Karpas-422 (cell line): ENCODE results near the gene GDF2. TPM values are rescaled to one million over a fixed set of nuclear protein-coding genes. Genes with fewer than 3 reads are reported as not detected.

ENCODE experiments used
- DNase-seq: peaks from one replicate; pipeline ENCODE4 v3.0.0-alpha.2; 2015
- H2AFZ ChIP-seq: fragments of 200-600 bp; sonication (generic); 2 replicates; pipeline ENCODE4 v1.6.1; 2014; ENCODE audit warnings: antibody characterized with exemption, low read length, mixed read lengths
- H3K27ac ChIP-seq: fragments of 200-600 bp; sonication (generic); 2 replicates; pipeline ENCODE4 v1.5.1; 2014; ENCODE audit warnings: mild to moderate bottlenecking, low read length, moderate library complexity
- H3K27me3 ChIP-seq: fragments of 200-600 bp; sonication (generic); 2 replicates; pipeline ENCODE4 v1.6.1; 2014; ENCODE audit warnings: low read length, mixed read lengths
- H3K36me3 ChIP-seq: fragments of 200-600 bp; sonication (generic); 2 replicates; pipeline ENCODE4 v1.6.1; 2014; ENCODE audit warnings: low read length, mixed read lengths; ENCODE audit not compliant: insufficient read depth
- H3K4me1 ChIP-seq: fragments of 200-600 bp; sonication (generic); 2 replicates; pipeline ENCODE4 v1.6.1; 2014; ENCODE audit warnings: mild to moderate bottlenecking, low read length, mixed read lengths
- H3K4me2 ChIP-seq: fragments of 200-600 bp; sonication (generic); 2 replicates; pipeline ENCODE4 v1.6.1; 2014; ENCODE audit warnings: low read length, low read depth, mild to moderate bottlenecking; ENCODE audit not compliant: poor library complexity, severe bottlenecking
- H3K4me3 ChIP-seq: fragments of 200-600 bp; sonication (generic); 2 replicates; pipeline ENCODE4 v1.5.1; 2014; ENCODE audit warnings: mild to moderate bottlenecking, antibody characterized with exemption, low read length, mixed read lengths
- H3K79me2 ChIP-seq: fragments of 200-600 bp; sonication (generic); 2 replicates; pipeline ENCODE4 v1.6.1; 2014; ENCODE audit warnings: mild to moderate bottlenecking, low read length, mixed read lengths
- H3K9ac ChIP-seq: fragments of 200-600 bp; sonication (generic); 2 replicates; pipeline ENCODE4 v1.6.0; 2014; ENCODE audit warnings: low read length
- H3K9me2 ChIP-seq: fragments of 200-600 bp; sonication (generic), shearing (Covaris generic); replicated peaks from 2 replicates; pipeline ENCODE4 v1.6.0; 2014; ENCODE audit warnings: mild to moderate bottlenecking, low read length, moderate library complexity; ENCODE audit not compliant: insufficient read depth
- H3K9me3 ChIP-seq: fragments of 300-700, 200-600 bp; sonication (generic); 2 replicates; pipeline ENCODE4 v1.6.1; 2014; ENCODE audit warnings: low read length, mixed read lengths
- H4K20me1 ChIP-seq: fragments of 200-600 bp; sonication (generic); 2 replicates; pipeline ENCODE4 v1.6.1; 2014; ENCODE audit warnings: mild to moderate bottlenecking, antibody characterized with exemption, low read length, low read depth; ENCODE audit not compliant: insufficient read depth
- total RNA-seq: library from RNA; depleted of rRNA; stranded (reverse); fragments of >200 nt; shearing (Covaris generic); gene quantifications from 2 replicates; pipeline ENCODE4 v1.2.3, GENCODE V29; 2014; ENCODE audit warnings: low replicate concordance

The GDF2 gene
- total RNA-seq, 1 experiment from 2014 or later = not detected

DNA sequence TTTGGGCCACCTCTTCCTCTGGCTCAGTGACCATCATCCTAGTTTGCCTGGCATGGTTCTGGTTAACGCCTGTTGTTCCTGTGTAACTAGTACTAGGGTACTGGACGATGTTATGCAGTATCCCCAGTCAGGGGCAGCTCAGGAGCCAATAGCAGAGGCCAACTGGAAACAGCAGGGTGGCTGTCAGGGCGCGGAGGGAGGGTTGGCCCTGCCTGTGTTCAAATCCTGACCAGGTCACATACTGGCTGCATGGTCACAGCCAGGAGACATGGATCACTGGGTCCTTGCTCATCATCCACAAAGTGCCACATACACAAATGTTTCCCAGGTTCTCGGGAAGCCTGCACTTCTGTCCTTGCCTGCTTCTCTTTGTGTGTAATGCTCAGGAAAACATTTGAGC is 13.7 kb downstream of the GDF2 start:
- Histone ChIP-seq H3K27me3 (no peaks in the 10 kb centered on the region), H3K9me2 (no peaks in the 10 kb centered on the region), H3K79me2 (no peaks in the 10 kb centered on the region), H3K9me3 (no peaks in the 10 kb centered on the region), H3K36me3 (no peaks in the 10 kb centered on the region), H4K20me1 (no peaks in the 10 kb centered on the region), H2AFZ (no peak overlapping the region), H3K4me3 (no peak overlapping the region), H3K4me2 (no peak overlapping the region), H3K9ac (no peak overlapping the region), H3K4me1 (peaks cover 4% of the 10 kb centered on the region; the same call in 1 of the 2 replicates), H3K27ac (no peak overlapping the region)
- DNase-seq = no peak

DNA sequence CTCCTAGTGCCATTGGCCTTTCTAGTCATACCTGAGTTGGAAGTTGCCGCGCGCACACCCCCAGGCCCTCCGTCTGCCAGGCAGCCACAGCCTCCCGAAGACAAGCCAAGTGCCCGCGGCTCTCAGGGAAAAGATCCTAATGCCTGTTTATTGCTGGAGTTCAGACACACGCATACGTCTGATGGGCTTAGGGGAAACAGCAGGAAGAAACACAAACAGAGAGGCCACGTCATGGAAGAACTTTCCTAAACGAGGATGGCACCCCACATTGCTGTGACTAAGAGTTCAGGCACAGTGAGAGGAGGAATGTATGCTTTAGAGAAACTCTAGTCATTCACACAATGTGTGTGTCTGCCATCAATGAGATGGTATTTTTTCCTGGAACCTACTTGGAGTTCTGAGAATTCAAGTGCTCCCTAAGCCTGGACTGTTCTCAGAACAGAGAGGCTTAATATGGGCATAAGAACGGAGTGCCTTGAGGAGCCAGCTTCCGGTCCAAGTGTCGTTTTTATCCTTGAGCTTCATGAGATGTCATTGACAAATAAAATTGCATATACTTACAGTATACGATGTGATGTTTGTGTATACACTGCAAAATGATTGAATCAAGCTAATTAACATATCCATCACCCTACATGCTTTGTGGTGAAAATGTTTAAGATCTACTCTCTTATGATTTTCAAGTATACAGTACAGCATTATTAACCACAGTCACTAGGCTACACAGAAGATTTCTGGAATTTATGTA is 14.3 kb downstream of the GDF2 start:
- H3K9ac ChIP-seq = no peak overlapping the region
- H3K27ac ChIP-seq = no peak overlapping the region
- no peaks in the 10 kb centered on the region for H3K9me2 ChIP-seq

DNA sequence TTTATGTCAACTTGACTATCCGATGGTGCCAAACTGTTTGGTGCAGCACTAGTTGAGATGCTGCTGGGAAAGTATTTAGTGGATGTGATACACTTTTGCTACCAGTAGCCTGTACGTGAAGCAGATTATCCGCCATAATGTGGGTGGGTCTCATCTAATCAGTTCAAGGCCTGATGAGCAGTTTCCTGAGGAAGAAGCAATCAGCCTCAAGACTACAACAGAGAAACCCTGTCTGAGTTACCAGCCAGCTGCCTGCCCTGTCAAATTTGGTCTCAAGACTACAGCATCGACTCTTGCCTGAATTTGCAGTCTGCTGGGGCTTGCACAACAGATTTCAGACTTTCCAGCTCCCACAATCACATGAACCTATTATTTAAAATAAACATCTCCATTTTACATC is 15.1 kb downstream of the GDF2 start:
- H3K79me2 ChIP-seq = no peaks in the 10 kb centered on the region
- no peak for DNase-seq
- H3K9ac ChIP-seq = no peak overlapping the region
- H3K9me3 ChIP-seq = no peaks in the 10 kb centered on the region
- no peaks in the 10 kb centered on the region for H4K20me1 ChIP-seq
- no peak overlapping the region for H2AFZ ChIP-seq
- H3K9me2 ChIP-seq = no peaks in the 10 kb centered on the region
- no peak overlapping the region for H3K27ac ChIP-seq
- no peaks in the 10 kb centered on the region for H3K27me3 ChIP-seq
- no peak overlapping the region for H3K4me2 ChIP-seq
- H3K4me3 ChIP-seq = no peak overlapping the region
- peaks cover 4% of the 10 kb centered on the region; the same call in 1 of the 2 replicates for H3K4me1 ChIP-seq
- no peaks in the 10 kb centered on the region for H3K36me3 ChIP-seq

More for the DNA sequence above, 14.3 kb downstream of the GDF2 start:
- Histone ChIP-seq H3K4me2 (no peak overlapping the region), H2AFZ (no peak overlapping the region), H3K9me3 (no peaks in the 10 kb centered on the region), H3K4me1 (peaks cover 4% of the 10 kb centered on the region; the same call in 1 of the 2 replicates), H3K36me3 (no peaks in the 10 kb centered on the region), H3K4me3 (no peak overlapping the region), H3K27me3 (no peaks in the 10 kb centered on the region), H4K20me1 (no peaks in the 10 kb centered on the region), H3K79me2 (no peaks in the 10 kb centered on the region)
- no peak for DNase-seq

DNA sequence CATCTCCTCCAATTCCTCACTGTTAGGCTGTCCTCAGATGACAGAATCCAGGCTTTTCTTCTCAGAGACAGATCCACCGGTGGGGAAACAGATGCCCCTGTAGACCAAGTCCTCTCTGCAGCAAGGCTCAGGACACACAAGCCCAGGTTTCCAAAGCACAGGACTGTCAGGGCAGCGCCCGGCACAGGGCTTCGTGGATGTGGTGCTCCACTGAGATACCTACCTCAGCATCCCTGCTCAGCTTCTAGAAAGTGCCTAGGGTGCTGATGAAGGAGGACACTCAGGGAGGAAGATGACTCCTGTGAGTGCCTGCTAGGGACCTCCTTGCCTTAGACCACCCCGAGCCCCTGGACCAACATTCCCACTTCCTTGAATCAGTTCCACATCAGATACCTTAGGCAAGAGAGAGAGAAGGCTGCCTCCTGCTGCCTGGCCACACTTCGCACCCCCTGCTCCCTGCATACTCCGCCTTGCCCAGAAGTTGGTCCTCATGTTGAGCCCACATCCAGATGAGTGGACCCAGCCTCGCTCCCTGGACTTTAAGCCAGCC is 17.0 kb downstream of the GDF2 start:
- Histone ChIP-seq H4K20me1 (no peaks in the 10 kb centered on the region), H3K4me3 (no peak overlapping the region), H2AFZ (no peak overlapping the region), H3K9me3 (no peaks in the 10 kb centered on the region), H3K9me2 (no peaks in the 10 kb centered on the region), H3K27ac (no peak overlapping the region), H3K9ac (no peak overlapping the region), H3K36me3 (no peaks in the 10 kb centered on the region), H3K4me2 (no peak overlapping the region), H3K4me1 (peaks cover 4% of the 10 kb centered on the region; the same call in 1 of the 2 replicates), H3K79me2 (no peaks in the 10 kb centered on the region), H3K27me3 (no peaks in the 10 kb centered on the region)
- no peak for DNase-seq

DNA sequence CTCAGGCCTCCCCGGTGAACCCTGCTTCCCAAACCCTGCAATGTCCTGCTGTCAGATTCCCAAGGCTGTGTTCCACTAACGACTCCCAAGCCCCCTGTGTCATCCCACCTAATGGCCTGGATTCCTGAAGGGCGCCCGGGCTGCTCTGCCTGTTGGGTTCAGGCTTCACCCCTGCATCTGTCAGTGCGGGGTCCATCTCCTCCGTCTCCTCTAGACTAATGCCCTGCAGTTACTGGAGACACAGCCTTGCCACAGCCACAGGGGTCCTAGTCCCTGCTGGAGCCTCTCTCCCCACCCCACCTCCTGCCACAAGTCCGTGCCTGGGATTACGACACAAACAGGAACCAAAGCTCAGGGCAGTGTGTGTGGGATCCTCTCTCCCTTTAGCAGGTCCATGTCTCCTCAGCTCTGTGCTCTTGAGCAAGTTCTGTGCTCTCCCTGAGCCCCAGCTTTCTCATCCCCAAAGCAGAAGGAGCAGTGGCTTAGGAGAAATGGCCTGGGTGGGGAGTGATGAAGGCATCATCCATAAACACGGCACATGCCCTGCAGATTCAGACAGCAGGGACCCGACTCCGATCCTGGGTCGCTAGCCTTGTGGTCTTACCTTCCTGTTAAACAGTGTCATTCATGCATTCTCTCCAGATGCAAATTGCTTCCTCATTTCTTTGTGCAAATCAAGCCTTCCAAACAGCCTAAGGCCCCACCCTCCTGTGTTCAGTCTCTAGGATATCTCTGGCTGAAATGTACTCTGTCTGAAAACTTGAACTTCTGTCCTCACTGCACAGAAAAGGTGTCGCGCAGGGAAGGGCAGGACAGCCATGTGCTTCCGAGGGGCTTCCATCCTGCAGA is 17.7 kb downstream of the GDF2 start:
- Histone ChIP-seq H3K4me1 (peaks cover 4% of the 10 kb centered on the region; the same call in 1 of the 2 replicates), H3K4me2 (no peak overlapping the region), H4K20me1 (no peaks in the 10 kb centered on the region), H3K4me3 (no peak overlapping the region), H3K27ac (no peak overlapping the region), H3K36me3 (no peaks in the 10 kb centered on the region), H2AFZ (no peak overlapping the region), H3K27me3 (no peaks in the 10 kb centered on the region), H3K9ac (no peak overlapping the region), H3K79me2 (no peaks in the 10 kb centered on the region), H3K9me3 (no peaks in the 10 kb centered on the region), H3K9me2 (no peaks in the 10 kb centered on the region)
- DNase-seq = no peak

DNA sequence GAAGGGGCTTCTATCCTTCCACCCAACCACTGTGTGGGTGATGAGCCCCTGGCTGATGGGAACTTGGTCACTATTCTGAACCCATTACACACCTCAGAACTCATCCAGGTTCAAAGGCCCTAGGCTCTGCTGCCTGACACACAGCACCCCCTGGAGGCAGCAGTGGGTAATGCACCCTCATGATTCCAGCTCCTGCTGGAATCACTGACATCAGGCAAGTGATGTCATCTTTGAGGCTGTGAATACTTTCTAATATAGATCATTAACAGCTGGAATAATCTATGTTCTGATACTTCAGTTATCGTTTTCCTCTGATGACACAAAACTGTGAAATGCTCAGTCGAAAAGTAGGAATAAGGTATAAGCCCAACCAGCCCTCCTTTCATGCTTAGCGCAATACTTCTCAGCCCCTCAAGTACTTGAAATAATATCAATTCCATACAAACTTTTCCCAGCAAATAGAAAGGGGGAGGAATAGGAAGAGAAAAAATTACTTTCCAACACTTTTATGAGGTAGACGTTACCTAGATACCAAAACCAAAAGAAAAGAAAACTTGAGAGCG is 18.4 kb downstream of the GDF2 start:
- Histone ChIP-seq H3K9me3 (no peaks in the 10 kb centered on the region), H3K79me2 (no peaks in the 10 kb centered on the region), H3K4me2 (no peak overlapping the region)

DNA sequence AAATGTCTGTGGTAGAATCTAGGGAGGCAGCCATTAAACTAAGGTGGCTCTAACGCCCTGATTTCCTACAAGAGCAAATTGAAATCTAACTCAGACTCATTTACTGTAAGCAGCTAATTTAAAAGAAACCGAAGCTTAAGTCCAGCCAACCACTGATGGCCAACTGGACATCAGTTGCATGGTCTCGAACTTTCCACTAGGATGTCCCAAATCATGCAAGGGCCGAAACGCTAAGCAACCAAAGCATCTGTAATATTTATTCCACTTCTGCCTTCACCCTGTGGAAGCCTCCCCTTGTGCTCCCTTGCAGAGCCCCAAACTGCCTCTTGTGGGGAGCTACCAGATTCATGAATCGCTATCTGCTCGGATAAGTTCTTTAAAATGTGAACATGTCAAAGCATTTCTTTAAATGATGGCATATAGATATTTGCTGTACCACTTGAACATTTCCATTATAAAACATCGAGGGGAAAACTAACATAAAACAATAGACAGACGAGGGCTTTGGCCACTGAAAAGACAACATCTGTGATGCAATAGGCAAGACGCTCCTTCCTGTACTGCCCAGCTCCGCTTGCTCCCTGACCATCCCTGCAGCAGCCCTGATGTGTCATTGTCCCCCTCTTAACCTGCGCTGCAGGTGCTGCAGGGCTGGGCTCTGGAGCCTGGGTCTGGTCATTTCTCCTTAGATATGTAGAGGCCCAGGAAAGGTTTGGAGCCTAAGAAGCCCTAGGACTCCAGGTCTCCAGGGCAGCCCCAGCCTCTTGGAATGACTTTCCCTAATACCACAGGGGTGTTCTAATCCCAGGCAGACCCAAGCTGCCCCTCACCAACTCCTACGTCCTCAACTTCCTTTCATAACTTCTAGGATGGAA is 23.0 kb downstream of the GDF2 start:
- DNase-seq = no peak

More for the DNA sequence above, 18.4 kb downstream of the GDF2 start:
- H3K4me1 ChIP-seq = peaks cover 4% of the 10 kb centered on the region; the same call in 1 of the 2 replicates
- no peaks in the 10 kb centered on the region for H3K36me3 ChIP-seq
- H3K9ac ChIP-seq = no peak overlapping the region
- H3K27ac ChIP-seq = no peak overlapping the region
- peak; percentile 79 for DNase-seq
- no peak overlapping the region for H3K4me3 ChIP-seq
- H4K20me1 ChIP-seq = no peaks in the 10 kb centered on the region
- no peak overlapping the region for H2AFZ ChIP-seq
- no peaks in the 10 kb centered on the region for H3K27me3 ChIP-seq
- no peaks in the 10 kb centered on the region for H3K9me2 ChIP-seq

More for the DNA sequence above, 23.0 kb downstream of the GDF2 start:
- Histone ChIP-seq H4K20me1 (no peaks in the 10 kb centered on the region), H2AFZ (no peak overlapping the region), H3K4me2 (no peak overlapping the region), H3K79me2 (no peaks in the 10 kb centered on the region), H3K9me2 (no peaks in the 10 kb centered on the region), H3K4me1 (peaks cover 2% of the 10 kb centered on the region; the same call in 1 of the 2 replicates), H3K9me3 (no peaks in the 10 kb centered on the region), H3K9ac (no peak overlapping the region), H3K27me3 (no peaks in the 10 kb centered on the region), H3K27ac (no peak overlapping the region), H3K36me3 (no peaks in the 10 kb centered on the region), H3K4me3 (no peak overlapping the region)
